Caco-2 (cell line): Measurements from ENCODE around the gene ELF2. TPM values are rescaled to one million over a fixed set of nuclear protein-coding genes. Genes with fewer than 3 reads are reported as not detected.
A peak's percentile ranks its signal among the peaks of the same experiment; 100 is the strongest.

Experiments used
- BruUV-seq: library from RNA; stranded (reverse); fragments of 400-500 nt; replicated peaks from 2 replicates; lab custom pipeline; 2021; lab: Mats Ljungman, UMichigan
- CTCF ChIA-PET: fragments of 300-600 bp; sonication (Branson Sonifier 250); formaldehyde crosslinking; loops from one replicate; lab custom pipeline; 2022; ENCODE audit warnings: antibody characterized with exemption; lab: Charles Lee
- POLR2A ChIA-PET: fragments of 300-600 bp; sonication (Branson Sonifier 250); formaldehyde crosslinking; loops from one replicate; lab custom pipeline; 2022; ENCODE audit warnings: antibody characterized with exemption; lab: Charles Lee
- DNase-seq, 2 experiments: peaks; one replicate each; pipeline versions ENCODE4 v3.0.0 to v3.0.0-alpha.2; 2020 to 2022
- H3K27me3 ChIP-seq: replicated peaks from 2 replicates; pipeline ENCODE4 v1.6.0; 2011; ENCODE audit warnings: low read length; ENCODE audit not compliant: control insufficient read depth, insufficient read depth
- H3K36me3 ChIP-seq: 2 replicates; pipeline ENCODE4 v1.5.1; 2011; ENCODE audit warnings: low read length; ENCODE audit not compliant: control insufficient read depth, insufficient read depth
- H3K4me1 ChIP-seq: fragments of 250-450 bp; sonication (Bioruptor Pico); 2 replicates; pipeline ENCODE4 v1.5.1; 2020; ENCODE audit warnings: mild to moderate bottlenecking
- H3K4me3 ChIP-seq: 2 replicates; pipeline ENCODE4 v1.5.1; 2011; ENCODE audit warnings: low read depth, mild to moderate bottlenecking, control low read depth, low read length
- H3K9me3 ChIP-seq: fragments of 250-450 bp; sonication (Bioruptor Pico); 2 replicates; pipeline ENCODE4 v1.5.1; 2020; ENCODE audit warnings: mild to moderate bottlenecking, moderate library complexity
- H3K27ac Mint-ChIP-seq: one replicate; pipeline ENCODE4 v1.8.0; 2022; ENCODE audit warnings: mixed read lengths; ENCODE audit not compliant: unreplicated experiment
- H3K27me3 Mint-ChIP-seq: one replicate; pipeline ENCODE4 v1.8.0; 2022; ENCODE audit warnings: mixed read lengths; ENCODE audit not compliant: insufficient read depth, unreplicated experiment
- H3K36me3 Mint-ChIP-seq: one replicate; pipeline ENCODE4 v1.8.0; 2022; ENCODE audit warnings: mild to moderate bottlenecking, mixed read lengths; ENCODE audit not compliant: insufficient read depth, unreplicated experiment
- H3K4me1 Mint-ChIP-seq: one replicate; pipeline ENCODE4 v1.8.0; 2022; ENCODE audit warnings: low read depth, mixed read lengths; ENCODE audit not compliant: unreplicated experiment
- H3K4me3 Mint-ChIP-seq: one replicate; pipeline ENCODE4 v1.8.0; 2022; ENCODE audit warnings: mild to moderate bottlenecking, moderate library complexity, mixed read lengths; ENCODE audit not compliant: unreplicated experiment
- H3K9me3 Mint-ChIP-seq: one replicate; pipeline ENCODE4 v1.8.0; 2022; ENCODE audit warnings: mixed read lengths; ENCODE audit not compliant: unreplicated experiment
- intact Hi-C: fragments of 100-400 bp; cut with micrococcal nuclease; formaldehyde crosslinking; loops from one replicate; pipeline ENCODE4 v1.10.0; 2022; ENCODE audit not compliant: unreplicated experiment
- total RNA-seq: library from RNA; stranded (reverse); gene quantifications from 2 replicates; pipeline ENCODE4 v1.2.3, GENCODE V29; 2022
- TF ChIP-seq, protein P1 (sequence below), 2 experiments: fragments of 200-600 bp in 1 of 2; IDR thresholded peaks; 1 replicate in 1 of 2; 2 replicates in 1 of 2; pipeline versions ENCODE4 v1.5.1 to v1.8.0; 2011 to 2022; ENCODE audit warnings: antibody characterized with exemption in 1 of 2, control low read depth in 1 of 2, inconsistent platforms in 1 of 2, low read depth in 1 of 2, low read length in 1 of 2, mild to moderate bottlenecking in 1 of 2, moderate library complexity in 1 of 2; ENCODE audit not compliant: insufficient read depth in 1 of 2, severe bottlenecking in 1 of 2, unreplicated experiment in 1 of 2

ELF2 gene
- total RNA-seq, 1 experiment from 2014 or later = 53.2 TPM

DNA sequence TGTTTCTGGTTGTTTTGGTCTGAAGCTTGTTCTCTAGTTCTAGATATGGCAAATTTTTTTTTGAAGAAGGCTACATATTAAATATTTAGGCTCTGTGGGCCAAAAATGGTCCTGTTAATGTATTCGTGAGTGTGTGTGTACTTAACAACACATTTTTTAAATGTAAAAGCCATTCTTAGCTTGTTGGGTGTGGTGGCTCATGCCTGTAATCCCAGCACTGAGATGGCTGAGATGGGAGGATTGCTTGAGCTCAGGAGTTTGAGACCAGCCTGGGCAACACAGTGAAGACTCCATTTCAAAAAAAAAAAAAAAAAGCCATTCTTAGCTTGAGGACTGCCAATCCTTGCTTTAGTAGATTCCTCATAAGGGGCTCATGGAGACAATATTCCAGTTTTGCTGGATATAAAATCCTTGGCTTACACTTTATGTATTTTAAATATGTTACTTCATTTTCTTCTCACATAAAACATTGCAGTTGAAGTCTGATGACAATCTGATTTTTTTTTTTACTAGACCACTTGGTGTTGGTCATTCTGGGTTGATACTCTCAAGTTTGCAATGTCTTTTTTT is 138.1 kb downstream of the ELF2 start:
- H3K36me3 ChIP-seq = no peaks in the 10 kb centered on the region
- Mint-ChIP-seq H3K27me3 (no peaks in the 10 kb centered on the region), H3K4me3 (no peak overlapping the region), H3K4me1 (peaks cover 19% of the 10 kb centered on the region), H3K27ac (no peak overlapping the region), H3K9me3 (no peaks in the 10 kb centered on the region), H3K36me3 (peaks cover 91% of the 10 kb centered on the region)
- H3K27me3 ChIP-seq = no peaks in the 10 kb centered on the region
- H3K9me3 ChIP-seq = no peaks in the 10 kb centered on the region
- intact Hi-C loops = no loop called here
- ChIA-PET CTCF (interaction anchor here (1.3 kb wide), 1 partner anchor 9 kb away, joined by 6 read pairs; no protein-coding TSS in a partner anchor), POLR2A (interaction anchor here (0.6 kb wide), 1 partner anchor 21 kb away, joined by 3 read pairs; no protein-coding TSS in a partner anchor)
- H3K4me3 ChIP-seq = no peak overlapping the region
- TF ChIP-seq, protein P1, sequence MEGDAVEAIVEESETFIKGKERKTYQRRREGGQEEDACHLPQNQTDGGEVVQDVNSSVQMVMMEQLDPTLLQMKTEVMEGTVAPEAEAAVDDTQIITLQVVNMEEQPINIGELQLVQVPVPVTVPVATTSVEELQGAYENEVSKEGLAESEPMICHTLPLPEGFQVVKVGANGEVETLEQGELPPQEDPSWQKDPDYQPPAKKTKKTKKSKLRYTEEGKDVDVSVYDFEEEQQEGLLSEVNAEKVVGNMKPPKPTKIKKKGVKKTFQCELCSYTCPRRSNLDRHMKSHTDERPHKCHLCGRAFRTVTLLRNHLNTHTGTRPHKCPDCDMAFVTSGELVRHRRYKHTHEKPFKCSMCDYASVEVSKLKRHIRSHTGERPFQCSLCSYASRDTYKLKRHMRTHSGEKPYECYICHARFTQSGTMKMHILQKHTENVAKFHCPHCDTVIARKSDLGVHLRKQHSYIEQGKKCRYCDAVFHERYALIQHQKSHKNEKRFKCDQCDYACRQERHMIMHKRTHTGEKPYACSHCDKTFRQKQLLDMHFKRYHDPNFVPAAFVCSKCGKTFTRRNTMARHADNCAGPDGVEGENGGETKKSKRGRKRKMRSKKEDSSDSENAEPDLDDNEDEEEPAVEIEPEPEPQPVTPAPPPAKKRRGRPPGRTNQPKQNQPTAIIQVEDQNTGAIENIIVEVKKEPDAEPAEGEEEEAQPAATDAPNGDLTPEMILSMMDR (IDR thresholded peaks at IDR 0.05; ENCODE audit: insufficient read depth in 1 of 2, low read depth in 1 of 2, low read length in 1 of 2, severe bottlenecking in 1 of 2, unreplicated experiment in 1 of 2) = no peak
- BruUV-seq = no TSS peak
- DNase-seq = no peak
- H3K4me1 ChIP-seq = no peaks in the 10 kb centered on the region

DNA sequence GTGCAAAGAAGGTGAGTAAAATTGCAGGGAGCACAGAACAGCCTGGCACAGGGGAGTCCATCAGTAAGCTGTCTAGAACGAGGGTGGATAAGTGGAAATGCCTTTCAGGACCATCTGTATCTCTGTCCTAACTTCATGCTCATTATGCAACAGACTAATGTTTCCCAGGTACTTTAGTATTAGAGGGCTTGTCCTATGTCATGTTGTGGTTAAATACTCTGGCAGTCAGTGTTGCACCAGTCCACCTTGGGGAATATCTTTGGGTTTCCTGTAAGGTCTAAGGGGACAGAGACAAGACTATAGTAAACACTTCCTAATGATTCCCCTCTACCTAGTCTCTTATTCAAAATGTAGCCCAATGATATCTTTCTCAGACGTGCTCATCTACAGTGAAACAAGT is 140.1 kb downstream of the ELF2 start:
- intact Hi-C loops = no loop called here
- no peak overlapping the region for H3K4me3 ChIP-seq
- H3K36me3 Mint-ChIP-seq = peaks cover 91% of the 10 kb centered on the region
- H3K4me1 ChIP-seq = no peaks in the 10 kb centered on the region
- no peaks in the 10 kb centered on the region for H3K27me3 Mint-ChIP-seq
- no peaks in the 10 kb centered on the region for H3K9me3 ChIP-seq
- DNase-seq = no peak
- no peak overlapping the region for H3K4me3 Mint-ChIP-seq
- H3K27me3 ChIP-seq = no peaks in the 10 kb centered on the region
- no peaks in the 10 kb centered on the region for H3K36me3 ChIP-seq
- peaks cover 19% of the 10 kb centered on the region for H3K4me1 Mint-ChIP-seq
- H3K9me3 Mint-ChIP-seq = no peaks in the 10 kb centered on the region
- BruUV-seq = no TSS peak
- TF ChIP-seq, protein P1 (IDR thresholded peaks at IDR 0.05; ENCODE audit: insufficient read depth in 1 of 2, low read depth in 1 of 2, low read length in 1 of 2, severe bottlenecking in 1 of 2, unreplicated experiment in 1 of 2) = no peak
- CTCF ChIA-PET = no interaction called here
- no peak overlapping the region for H3K27ac Mint-ChIP-seq
- POLR2A ChIA-PET = no interaction called here

DNA sequence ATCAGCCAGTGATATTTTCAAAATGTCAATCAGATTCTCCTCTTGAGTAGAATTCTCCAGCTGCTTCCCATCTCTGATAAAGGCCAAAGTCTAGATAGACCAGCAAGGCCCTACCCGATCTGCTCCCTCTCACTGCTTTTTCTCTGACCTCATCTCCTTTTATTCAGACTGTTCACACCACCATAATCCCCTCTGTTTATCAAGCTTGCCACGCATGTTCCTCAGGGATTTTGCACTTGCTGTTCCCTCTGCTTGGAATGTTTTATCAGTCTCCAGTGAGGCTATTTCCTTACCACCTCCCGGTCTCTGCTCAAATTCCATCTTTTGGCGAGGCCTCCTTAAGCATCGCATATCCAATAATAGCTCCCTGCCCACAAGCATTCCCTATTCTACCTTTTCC is 141.4 kb downstream of the ELF2 start:
- no peaks in the 10 kb centered on the region for H3K9me3 Mint-ChIP-seq
- Histone ChIP-seq H3K4me3 (no peak overlapping the region), H3K9me3 (no peaks in the 10 kb centered on the region), H3K4me1 (no peaks in the 10 kb centered on the region), H3K36me3 (no peaks in the 10 kb centered on the region), H3K27me3 (no peaks in the 10 kb centered on the region)
- TF ChIP-seq, protein P1 (IDR thresholded peaks at IDR 0.05; ENCODE audit: insufficient read depth in 1 of 2, low read depth in 1 of 2, low read length in 1 of 2, severe bottlenecking in 1 of 2, unreplicated experiment in 1 of 2) = no peak
- peaks cover 96% of the 10 kb centered on the region for H3K36me3 Mint-ChIP-seq
- intact Hi-C loops = no loop called here
- ChIA-PET CTCF (no interaction called here), POLR2A (no interaction called here)
- H3K27ac Mint-ChIP-seq = peak overlapping the region; percentile 48
- BruUV-seq = no TSS peak
- H3K27me3 Mint-ChIP-seq = no peaks in the 10 kb centered on the region
- DNase-seq = no peak
- H3K4me3 Mint-ChIP-seq = no peak overlapping the region
- H3K4me1 Mint-ChIP-seq = peaks cover 23% of the 10 kb centered on the region
